ENCODE data around the gene CRYBG2.

The CRYBG2 gene

DNA sequence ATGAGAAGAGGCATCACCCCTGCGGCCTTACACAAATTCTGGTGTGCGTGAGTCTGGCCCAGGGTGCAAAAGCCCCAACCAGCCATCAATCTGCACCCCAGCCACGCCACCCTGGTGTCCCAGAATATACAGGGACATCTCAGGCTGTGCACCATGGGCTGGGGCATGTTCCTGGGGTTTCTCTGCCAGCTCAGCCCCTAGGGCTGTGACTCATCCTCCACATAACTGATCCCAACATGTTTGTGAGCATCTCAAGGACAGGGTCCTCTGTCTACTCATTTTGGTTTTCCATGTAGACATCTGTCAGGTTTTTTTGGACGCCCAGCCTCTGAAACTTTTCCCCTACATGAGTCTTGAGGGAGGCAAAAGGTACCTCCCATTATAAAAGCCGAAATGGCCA lies 18.1 kb upstream of the CRYBG2 start:
- no peak for DNase-seq (ENCODE audit: low read depth in 2 of 2)

DNA sequence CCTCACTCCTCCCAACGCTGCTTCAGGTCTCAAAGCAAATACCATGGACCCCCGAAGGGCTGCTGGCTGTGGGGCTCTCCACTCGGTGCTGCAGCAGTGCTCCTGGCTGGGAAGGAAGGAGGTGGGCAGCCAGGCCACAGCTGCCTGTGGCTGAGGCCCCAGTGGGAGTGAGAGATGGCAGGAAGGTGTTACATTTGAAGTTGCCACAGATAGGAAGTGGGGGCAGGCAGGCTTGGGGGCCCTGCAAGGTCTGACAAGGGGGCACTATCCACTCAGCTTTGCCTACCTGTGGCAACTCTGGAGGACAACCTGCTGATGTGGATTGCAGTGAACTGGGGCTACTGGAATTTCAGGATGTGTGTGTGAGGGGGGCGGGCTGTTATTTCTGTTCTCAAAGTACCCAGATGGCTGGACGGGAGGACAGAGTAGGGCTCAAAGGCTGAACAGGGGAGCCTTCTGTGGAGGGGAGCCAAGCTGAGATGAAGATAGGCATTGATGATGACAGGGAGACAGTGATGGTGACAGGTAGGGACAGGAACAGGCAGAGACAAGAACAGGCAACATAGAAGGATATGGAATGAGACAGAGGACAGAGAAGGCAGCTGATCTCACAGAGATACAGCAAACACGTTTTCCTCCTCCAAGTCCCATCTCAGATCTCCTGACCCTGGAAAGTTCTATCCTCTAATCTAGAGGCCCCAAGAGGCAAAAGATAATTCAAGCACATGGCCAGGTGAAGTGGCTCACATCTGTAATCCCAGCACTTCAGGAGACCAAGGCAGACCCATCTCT lies 16.9 kb upstream of the CRYBG2 start:
- DNase-seq (ENCODE audit: low read depth in 2 of 2) = no peak

DNA sequence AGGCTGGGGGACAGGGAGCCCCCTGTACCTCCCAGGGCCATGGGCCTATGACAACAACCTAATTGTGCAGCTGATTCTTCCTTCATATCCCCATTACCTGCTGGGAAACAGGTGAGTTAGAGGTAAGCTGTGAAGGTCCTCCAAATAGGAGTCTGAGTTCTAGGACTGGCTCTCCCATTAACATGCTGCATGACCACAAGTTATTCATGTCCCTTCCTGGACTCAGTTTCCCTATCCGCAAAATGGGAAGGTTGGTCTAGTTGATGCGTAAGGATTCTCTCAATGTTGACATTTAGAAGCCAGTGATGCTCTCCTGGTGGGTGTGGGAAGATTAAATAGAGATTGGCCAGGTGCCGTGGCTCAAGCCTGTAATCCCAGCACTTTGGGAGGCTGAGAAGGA lies 14.6 kb upstream of the CRYBG2 start:
- DNase-seq (ENCODE audit: low read depth in 2 of 2) = no peak

DNA sequence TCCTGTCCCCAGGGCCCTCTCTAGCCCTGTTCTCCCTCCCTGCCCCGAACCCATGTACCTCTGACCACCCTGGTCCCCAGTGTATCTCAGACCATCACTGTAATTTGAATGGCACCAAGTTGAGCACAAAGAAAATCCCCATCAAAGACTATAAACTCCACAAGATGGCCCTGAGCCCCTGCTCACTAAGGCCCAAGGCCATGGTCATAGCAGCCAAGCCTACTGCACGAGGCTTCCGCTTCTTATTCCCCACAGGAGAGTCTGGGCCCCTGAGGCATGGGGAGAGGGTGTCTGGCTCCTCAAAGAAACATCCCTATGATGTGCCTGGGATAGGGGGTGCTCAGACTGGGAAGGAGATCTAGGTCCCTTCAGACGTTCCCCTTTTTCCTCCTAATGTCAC lies 14.1 kb upstream of the CRYBG2 start:
- no peak for DNase-seq (ENCODE audit: low read depth in 2 of 2)

DNA sequence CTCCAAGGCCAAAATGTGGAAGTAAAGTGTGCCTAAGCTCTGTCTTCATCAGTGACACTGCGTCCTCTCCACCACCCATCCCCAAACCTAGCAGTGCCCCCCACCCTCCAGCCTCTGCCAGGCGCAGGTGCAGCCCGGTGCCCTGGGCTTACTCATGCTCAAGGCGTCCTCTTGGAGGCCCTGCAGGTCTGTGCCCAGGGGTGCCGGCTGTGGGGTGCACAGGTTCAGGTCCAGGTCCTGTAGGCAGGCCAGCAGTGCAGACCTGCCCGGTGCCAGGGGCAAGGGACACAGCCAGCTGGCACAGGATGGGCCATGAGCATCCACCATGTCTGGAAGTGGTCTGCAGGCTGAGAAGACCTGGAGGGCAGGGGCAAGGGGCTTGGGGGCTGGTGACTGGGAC lies 13.5 kb upstream of the CRYBG2 start:
- no peak for DNase-seq (ENCODE audit: low read depth in 2 of 2)

DNA sequence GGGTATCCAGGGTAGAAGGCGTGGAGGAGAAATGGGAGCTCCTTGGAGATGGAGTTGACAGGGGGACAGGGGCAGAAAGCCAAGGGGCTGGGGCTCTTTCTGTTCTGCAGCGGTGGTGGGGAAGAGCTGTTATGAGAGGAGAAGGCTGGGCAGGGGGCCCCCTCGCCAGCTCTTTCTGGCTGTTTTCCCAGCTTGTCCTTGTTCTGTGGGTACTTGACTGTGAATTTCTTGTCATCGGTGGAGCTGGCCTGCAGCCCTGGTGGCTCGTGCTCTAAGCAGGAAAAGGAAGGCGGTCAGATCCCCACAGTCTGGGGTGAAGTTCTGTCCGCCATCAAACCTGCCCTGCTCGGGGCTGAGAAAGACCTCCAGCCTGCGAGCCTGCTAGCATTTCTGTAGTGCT lies 11.0 kb upstream of the CRYBG2 start:
- no peak for DNase-seq (ENCODE audit: low read depth in 2 of 2)

DNA sequence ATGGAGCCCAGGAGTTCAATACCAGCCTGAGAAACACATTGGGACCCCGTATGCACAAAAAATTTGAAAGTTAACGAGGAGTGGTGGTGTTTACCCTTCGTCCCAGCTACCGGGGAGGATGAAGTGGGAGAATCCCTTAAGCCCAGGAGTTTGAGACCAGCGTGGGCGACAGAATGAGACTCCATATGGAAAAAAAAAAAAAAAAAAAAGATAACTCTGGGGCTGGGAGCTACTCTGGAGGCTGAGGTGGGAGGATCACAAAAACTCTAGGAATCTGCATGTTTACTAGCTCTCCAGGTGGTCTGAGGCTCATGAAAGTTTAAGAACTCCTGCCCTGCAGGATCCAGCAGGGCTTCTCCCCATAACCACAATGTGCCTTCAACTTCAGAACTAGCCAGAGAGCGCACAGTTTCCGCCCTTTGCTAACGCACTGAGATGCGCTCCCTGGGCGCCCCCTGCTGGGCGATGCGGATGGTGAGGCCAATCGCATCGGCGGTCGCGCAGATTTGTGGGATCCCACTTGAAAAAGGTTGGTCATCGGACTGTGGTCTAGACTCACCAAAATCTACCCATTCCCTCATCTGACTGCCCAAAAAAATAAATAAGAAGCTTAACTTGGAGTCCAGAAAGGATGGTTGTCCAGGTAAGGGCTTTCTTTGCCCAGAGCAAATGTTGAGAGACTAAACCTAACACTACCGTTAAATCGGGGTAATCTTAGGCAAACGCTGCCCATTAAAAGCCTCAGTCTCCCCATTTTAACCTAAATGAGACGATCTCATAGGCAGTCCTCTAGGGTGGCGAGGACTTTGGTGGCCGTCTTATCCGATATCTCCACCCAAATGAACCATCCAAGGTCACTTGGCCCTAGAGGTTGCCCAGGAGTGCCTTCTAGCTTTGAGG lies 9.9 kb upstream of the CRYBG2 start:
- peak; percentile 83 to 89 for DNase-seq (ENCODE audit: low read depth in 2 of 2)

DNA sequence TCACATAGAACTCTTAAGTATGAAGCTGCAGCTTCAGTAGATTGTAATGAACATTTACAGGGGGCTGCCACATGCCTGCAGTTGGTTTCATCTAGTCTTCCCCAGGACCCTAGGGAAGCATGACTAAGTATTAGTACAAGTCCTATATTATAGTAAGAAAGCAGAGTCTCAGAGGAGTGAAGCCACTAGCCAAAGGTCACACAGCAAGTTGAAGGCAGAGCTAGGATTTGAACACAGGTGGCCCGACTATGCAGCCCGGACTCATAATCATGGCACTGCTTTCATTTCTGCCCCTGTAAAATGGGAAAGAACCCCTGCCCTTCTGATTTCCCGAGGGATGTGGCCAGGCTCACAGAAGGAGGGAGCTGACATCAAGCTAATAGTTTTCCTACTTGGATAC lies 8.4 kb upstream of the CRYBG2 start:
- no peak for DNase-seq (ENCODE audit: low read depth in 2 of 2)

DNA sequence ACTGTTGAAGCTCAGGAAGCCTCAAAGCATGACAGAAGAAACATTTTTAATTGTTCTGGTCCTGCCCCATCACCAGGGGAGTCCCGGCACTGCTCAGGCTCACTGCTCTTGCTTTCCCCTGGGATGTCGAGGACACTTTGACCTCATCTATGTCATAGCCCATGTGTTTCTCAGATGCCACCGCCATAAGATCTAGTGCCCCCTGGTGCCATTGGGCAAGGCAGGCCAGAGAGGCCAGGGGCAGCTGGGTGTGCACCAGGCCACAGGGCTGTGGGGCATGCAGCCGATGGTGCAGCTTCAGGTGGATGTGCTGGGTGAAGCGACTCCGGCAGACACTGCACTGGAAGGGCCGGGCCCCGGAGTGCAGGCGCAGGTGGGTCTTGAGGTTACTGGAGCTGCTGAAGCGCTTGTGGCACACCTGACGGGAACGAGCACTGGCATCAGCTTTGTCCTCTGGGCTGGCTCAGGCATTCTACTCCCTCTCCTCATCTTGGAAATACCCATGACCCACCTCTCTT lies 7.7 kb upstream of the CRYBG2 start:
- no peak for DNase-seq (ENCODE audit: low read depth in 2 of 2)

DNA sequence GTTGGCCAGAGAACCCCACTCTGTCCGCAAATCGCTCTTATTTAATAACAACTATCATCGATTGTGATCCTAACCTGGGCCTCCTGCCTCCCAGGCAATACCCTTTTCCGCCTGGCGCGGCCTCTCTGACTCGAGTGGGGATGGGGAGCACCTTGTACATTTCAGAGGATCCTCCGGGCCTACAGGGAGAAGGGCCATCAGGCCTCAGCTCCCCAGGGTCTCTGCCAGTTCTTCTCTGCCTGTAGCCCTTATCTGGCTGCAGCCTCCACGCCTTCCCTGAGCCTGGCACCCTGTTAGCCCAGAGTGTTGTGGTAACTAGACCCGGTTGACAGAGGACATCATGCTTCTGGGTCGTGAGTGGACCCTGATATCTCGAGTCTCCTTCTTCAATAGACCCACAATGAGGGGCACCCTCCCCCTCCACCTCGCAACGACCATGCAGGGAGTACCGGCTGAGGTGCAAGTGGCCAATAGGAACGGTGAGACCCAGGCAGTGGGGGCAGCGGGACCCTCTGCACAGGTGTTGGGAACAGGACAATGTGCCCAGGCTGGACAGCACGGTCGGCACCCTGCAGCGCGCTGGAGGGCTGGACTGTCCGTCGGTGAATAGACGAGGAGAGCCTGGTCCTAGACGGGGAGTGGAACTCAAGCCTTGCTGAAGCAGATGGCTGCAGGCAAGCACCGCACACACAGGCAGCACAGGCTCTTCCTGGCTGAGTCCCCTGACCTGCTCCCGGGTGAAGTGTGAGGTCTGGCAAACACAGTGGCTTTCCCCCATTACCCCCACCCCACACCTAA lies 7.1 kb upstream of the CRYBG2 start:
- no peak for DNase-seq (ENCODE audit: low read depth in 2 of 2)

DNA sequence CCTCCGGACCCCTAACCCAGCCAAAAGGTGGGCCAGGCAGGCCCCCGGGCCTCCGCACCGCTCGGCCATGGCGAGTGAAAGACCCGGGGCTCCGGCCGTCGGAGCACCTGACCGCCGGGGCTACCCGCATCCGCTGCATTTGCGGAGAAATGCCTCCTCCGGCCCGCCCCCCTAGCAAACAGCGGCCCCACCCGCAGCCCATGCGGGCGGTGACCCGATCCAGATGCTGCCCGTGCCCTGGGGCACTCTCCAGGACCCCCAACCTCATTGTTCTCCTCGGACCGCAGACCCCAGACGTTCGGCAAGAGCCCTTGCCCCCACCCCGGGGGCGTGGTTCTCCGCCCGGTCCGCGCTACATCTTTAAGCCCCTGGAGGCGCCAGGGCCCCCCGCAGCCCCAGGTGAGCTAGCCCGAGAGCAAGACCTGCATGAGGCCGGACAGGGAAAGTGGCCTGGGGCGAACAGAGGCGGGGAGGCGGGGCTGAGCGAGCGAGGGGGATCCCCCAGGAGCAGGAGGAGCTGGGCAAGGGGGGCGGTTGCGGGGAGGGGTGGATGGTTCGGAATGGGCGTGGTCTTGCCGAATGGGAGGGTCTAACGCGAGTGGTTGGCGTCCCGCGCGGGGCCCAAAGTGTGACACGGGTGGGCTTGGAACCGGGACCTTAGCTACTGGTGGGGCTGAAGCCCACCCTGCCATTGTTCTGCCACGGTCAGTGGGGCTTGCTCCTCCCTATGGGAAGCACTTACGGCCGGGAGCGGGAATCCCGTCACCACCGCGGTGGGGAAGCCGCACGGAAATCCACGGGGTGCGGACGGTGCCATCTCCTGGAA lies 6.3 kb upstream of the CRYBG2 start:
- DNase-seq (ENCODE audit: low read depth in 2 of 2) = peak in 1 of 2 donors; percentile 42

DNA sequence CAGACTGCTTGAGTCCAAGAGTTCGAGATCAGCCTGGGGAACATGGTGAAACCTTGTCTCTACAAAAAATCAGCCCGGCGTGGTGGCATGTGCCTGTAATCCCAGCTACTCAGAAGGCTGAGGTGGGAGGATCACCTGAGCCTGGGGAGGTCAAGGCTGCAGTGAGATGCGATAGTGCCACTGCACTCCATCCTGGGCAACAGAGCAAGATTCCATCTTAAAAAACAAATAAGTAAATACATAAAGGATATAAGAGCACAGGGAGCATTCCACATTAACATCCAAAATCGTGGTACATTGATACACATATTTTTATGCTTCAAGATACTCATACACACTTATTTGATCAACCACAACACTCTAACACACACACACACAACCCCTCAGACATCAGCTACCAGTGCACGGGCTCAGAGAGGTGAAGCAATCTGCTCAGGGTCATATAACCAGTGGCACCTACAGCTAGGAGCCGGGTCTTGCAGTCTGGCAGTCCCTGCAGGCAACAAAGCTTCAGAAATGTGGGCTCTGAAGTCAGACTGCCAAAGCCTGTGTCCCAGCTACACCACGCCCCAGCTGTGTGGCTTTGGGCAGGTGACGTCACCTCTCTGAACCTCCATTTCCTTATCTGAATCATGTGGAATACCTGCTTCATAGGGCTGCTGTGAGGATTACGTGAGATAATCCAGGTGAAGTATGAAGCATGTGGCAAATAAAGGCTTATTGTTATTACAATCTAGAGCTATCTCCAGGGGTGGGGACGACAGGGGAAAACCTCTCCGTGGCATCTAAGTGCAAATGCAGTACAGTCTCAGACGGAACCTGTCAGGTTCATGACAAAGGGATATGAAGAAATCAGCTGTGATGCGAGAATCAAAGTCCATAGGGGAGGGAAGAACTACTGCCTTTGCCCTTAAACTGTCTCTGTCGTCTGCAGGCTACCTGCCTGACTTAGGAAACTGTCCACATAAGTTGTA lies 4.8 kb upstream of the CRYBG2 start:
- peak; percentile 49 to 54 for DNase-seq (ENCODE audit: low read depth in 2 of 2)

DNA sequence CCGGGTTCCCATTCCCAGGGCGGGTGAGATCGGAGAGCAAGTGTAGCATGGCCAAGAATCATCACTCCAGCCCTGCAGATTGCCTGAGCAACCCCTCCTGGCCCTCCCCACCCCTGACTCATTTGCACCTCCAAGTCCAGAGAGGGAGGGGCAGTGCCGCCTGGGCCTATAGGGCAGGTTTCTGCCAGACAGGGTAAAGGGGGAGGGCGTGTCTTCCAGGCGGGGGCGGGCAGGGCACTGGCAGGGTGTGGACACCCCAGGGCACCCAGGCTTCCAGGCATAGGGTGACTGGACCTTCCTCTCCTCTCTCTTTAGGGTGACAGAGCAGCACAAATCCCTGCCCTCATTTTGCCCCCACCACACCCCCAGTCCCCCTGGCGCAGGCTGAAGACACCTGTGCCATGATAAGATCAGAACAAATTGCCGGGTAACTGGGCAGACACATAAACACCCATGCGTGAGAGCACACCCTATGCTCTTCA lies 3.2 kb upstream of the CRYBG2 start:
- DNase-seq (ENCODE audit: low read depth in 2 of 2) = no peak

DNA sequence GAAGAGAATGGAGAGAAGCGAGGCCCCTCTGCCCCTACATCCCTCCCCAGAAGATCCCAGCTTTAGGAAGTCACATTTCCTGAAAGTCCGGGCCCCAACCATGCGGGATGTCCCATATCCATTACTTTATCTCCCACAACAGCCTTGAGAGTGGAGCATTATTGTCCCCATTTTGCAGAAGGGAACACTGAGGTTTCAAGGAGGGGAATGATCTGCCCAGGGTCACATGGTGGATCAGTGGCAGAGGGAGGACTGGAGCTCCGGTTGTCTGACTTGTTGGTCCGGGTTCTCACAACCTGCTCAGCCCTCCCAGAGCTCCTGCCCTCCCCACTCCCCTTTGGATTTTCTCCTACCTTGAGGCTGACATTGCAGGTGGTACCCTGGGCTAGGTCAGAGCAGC lies 2.2 kb upstream of the CRYBG2 start:
- no peak for DNase-seq (ENCODE audit: low read depth in 2 of 2)

DNA sequence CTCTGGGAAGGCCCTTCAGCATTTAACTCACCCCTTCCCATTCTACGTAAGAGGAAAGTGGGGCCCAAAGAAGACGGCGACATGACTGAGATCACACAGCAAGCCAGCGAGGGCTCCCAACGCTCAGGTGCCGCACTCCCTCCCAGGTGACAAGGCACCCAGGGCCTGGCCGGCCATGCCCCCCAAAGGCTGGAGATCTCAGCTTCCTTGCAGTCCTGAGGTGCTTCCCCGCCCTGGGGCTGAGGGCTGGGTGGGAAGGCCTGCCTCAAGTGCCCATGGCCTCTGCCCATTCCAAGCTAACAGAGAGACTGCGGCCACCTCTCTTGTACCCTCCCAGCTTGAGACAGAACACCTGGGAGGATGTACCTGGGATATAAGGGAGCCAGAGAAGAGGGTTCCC lies 1.0 kb upstream of the CRYBG2 start:
- DNase-seq (ENCODE audit: low read depth in 2 of 2) = no peak

DNA sequence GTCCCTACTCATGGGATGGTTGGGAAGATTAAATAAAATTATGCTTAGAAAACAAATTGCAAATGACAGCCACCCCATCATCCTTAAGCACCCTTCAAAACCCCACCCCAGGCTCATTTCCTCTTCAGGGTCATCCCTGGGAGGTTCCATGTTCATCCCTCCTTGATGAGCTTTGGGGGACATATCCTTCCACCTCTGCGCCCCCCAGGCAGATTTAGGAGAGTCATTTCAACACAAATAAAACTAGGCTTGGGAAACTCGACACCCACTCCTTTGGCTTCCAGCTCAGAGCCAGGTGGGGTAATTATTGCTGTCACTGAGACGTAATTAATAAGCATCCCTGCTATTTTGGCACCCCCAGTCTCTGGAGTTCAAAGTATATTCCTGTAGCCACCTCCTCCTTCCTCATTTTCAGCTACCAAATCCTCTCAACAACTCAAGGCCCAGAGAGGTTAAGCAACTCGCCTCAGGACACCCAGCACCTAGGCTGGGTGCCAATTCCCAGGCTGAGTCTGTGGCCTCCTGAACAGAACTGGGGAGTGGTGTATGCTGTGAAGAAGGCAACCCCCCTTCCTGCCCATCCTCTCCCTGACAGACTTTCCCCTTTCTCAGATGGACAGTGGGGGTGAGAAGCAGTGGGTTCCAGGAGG lies 595 bp downstream of the CRYBG2 start:
- DNase-seq (ENCODE audit: low read depth in 2 of 2) = no peak

DNA sequence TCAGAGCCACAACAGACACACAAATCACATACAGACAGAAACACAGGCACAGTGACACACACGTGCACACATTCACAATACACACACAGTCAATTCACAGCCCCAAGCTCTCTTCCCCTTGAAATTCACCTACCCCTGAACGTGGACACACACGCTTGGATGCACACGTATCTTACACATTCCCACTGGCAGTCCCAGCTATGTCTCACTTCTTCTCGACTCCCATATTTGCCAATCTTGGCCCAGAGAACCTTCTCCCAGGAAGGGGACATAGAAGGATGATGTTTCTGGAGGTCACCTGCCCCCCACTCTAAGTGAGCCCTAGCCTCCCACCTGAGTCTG lies 1.6 kb downstream of the CRYBG2 start:
- no peak for DNase-seq (ENCODE audit: low read depth in 2 of 2)

DNA sequence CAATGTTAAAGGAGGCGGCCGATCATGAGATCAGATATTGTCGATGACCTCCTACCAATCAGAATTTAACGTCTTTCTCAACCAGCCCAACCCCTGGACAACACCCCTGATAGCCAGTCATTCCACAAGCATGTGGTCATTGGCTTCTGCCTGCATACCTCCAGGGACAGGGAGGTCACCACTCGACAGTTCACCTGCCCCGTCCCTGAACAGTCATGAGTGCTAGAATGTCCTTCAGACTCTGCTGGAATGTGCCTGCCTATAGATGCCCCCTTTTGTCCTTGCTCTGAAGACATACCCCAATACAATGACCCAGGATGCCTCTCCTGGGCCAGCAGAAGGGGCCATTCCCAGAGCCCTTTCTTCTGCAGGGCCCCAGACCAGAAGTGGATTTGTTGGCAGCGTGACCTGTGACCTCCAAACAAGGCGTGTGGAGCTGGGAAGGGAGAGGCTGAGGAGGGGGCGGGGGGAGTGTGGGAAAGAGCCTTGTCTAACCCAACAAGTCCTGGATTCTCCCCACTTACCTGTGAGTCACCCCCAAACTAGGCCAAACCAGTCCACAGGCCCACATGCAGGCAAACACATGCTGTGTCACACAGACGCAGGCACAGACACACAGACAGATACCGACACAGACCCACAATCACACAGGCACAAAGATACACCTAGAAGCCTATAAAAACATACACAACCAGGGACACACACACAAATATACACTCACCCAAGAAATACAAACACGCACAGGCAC lies 2.2 kb downstream of the CRYBG2 start:
- DNase-seq (ENCODE audit: low read depth in 2 of 2) = no peak
